Neural crest cell (in vitro differentiated cells): Measurements from ENCODE around the gene TEX48. TPM values are rescaled to one million over a fixed set of nuclear protein-coding genes. Genes with fewer than 3 reads are reported as not detected.

Experiments used
- DNase-seq: peaks from one replicate; pipeline ENCODE4 v3.0.0; 2021; ENCODE audit warnings: low read depth, mixed read lengths, low spot score
- H3K27ac Mint-ChIP-seq: one replicate; pipeline ENCODE4 v1.8.0; 2021; ENCODE audit warnings: mild to moderate bottlenecking, mixed read lengths; ENCODE audit not compliant: unreplicated experiment
- H3K27me3 Mint-ChIP-seq: 2 replicates; pipeline ENCODE4 v1.8.0; 2021; ENCODE audit warnings: low read depth, mild to moderate bottlenecking, mixed read lengths
- H3K36me3 Mint-ChIP-seq: 2 replicates; pipeline ENCODE4 v1.8.0; 2021; ENCODE audit warnings: low read depth, mild to moderate bottlenecking, mixed read lengths
- H3K4me1 Mint-ChIP-seq: 2 replicates; pipeline ENCODE4 v1.8.0; 2021; ENCODE audit warnings: mixed read lengths
- H3K4me3 Mint-ChIP-seq: one replicate; pipeline ENCODE4 v1.8.0; 2021; ENCODE audit warnings: mild to moderate bottlenecking, mixed read lengths
- H3K9me3 Mint-ChIP-seq: 2 replicates; pipeline ENCODE4 v1.8.0; 2021; ENCODE audit warnings: mixed read lengths
- CTCF ChIP-seq: fragments of 200-600 bp; sonication (generic); conservative IDR thresholded peaks from 2 replicates; pipeline ENCODE4 v1.5.0; 2021; ENCODE audit warnings: antibody characterized with exemption, mild to moderate bottlenecking
- total RNA-seq: library from RNA; stranded (reverse); gene quantifications from 2 replicates; pipeline ENCODE4 v1.2.1, GENCODE V29; 2021

The TEX48 gene
- total RNA-seq, 1 donor from 2014 or later, result not detected

- no peak overlapping the region for H3K27ac Mint-ChIP-seq
- H3K36me3 Mint-ChIP-seq, result no peaks in the 10 kb centered on the region
- H3K27me3 Mint-ChIP-seq, result peaks cover 36% of the 10 kb centered on the region
- peak; percentile 77 for TF ChIP-seq CTCF
- no peaks in the 10 kb centered on the region for H3K9me3 Mint-ChIP-seq
- peak; percentile 68 for DNase-seq
- H3K4me3 Mint-ChIP-seq, result no peak overlapping the region
- no peaks in the 10 kb centered on the region for H3K4me1 Mint-ChIP-seq
Observed at GRCh38 chr9:114662081-114662989, 19.7 kb downstream of the TEX48 start.

- Mint-ChIP-seq H3K27ac (peak within 1 kb of the TSS; percentile 86), H3K27me3 (peaks cover 17% of the 10 kb centered on the region), H3K4me1 (no peaks in the 10 kb centered on the region), H3K4me3 (no peak within 1 kb of the TSS), H3K36me3 (no peaks in the 10 kb centered on the region), H3K9me3 (no peaks in the 10 kb centered on the region)
- no peak for TF ChIP-seq CTCF
- DNase-seq, result no peak
Observed at GRCh38 chr9:114657705-114658104, 24.3 kb downstream of the TEX48 start, which contains the start of gene TEX53. Gene TEX53 (minus strand): TSS chr9:114657805. CDS start chr9:114657774, 31 bp downstream.

GRCh38 chr9:114656301-114656700, 25.7 kb downstream of the TEX48 start:
- no peak for TF ChIP-seq CTCF
- no peak for DNase-seq

GRCh38 chr9:114655689-114656088, 26.3 kb downstream of the TEX48 start:
- DNase-seq, result no peak
- H3K36me3 Mint-ChIP-seq, result no peaks in the 10 kb centered on the region

More at GRCh38 chr9:114656301-114656700, 25.7 kb downstream of the TEX48 start:
- no peaks in the 10 kb centered on the region for H3K9me3 Mint-ChIP-seq
- H3K27ac Mint-ChIP-seq, result no peak overlapping the region
- no peaks in the 10 kb centered on the region for H3K36me3 Mint-ChIP-seq
- H3K27me3 Mint-ChIP-seq, result peaks cover 6% of the 10 kb centered on the region
- H3K4me1 Mint-ChIP-seq, result no peaks in the 10 kb centered on the region
- H3K4me3 Mint-ChIP-seq, result no peak overlapping the region

GRCh38 chr9:114653556-114654159, 28.3 kb downstream of the TEX48 start:
- peak; percentile 92 for TF ChIP-seq CTCF
- no peaks in the 10 kb centered on the region for H3K9me3 Mint-ChIP-seq
- DNase-seq, result peak; percentile 87
- peaks cover 3% of the 10 kb centered on the region for H3K27me3 Mint-ChIP-seq
- no peak overlapping the region for H3K4me3 Mint-ChIP-seq
- H3K27ac Mint-ChIP-seq, result no peak overlapping the region
- H3K4me1 Mint-ChIP-seq, result no peaks in the 10 kb centered on the region
- no peaks in the 10 kb centered on the region for H3K36me3 Mint-ChIP-seq

More at GRCh38 chr9:114655689-114656088, 26.3 kb downstream of the TEX48 start:
- no peaks in the 10 kb centered on the region for H3K4me1 Mint-ChIP-seq
- peaks cover 5% of the 10 kb centered on the region for H3K27me3 Mint-ChIP-seq
- H3K9me3 Mint-ChIP-seq, result no peaks in the 10 kb centered on the region
- TF ChIP-seq CTCF, result no peak
- H3K4me3 Mint-ChIP-seq, result no peak overlapping the region
- H3K27ac Mint-ChIP-seq, result no peak overlapping the region
